ENCODE results near the gene TGDS. TPM values are rescaled to one million over a fixed set of nuclear protein-coding genes. Genes with fewer than 3 reads are reported as not detected.

The TGDS gene
- total and polyA plus RNA-seq, 2 of the 8 experiments (the other 6 are each of a cell fraction or from before 2014, with no cell fraction given), result 11.6 to 11.8 TPM

- H3K23me2 ChIP-seq (ENCODE audit: low read depth, low read length), result peaks cover 8% of the 10 kb centered on the region
- H3K4me1 ChIP-seq (replicated peaks in 1 of 4; ENCODE audit: control insufficient read depth in 3 of 4, insufficient read depth in 4 of 4, low read length in 3 of 4), result peaks cover 0 to 8% (median 6%) of the 10 kb centered on the region in 4 experiments; a peak in 3 of 7 replicates
- TF ChIP-seq CTBP2 (IDR thresholded peaks at IDR 0.05; ENCODE audit: borderline replicate concordance, insufficient read depth, insufficient read length, low read length), result no peak
- TF ChIP-seq SAP30 (IDR thresholded peaks at IDR 0.05; ENCODE audit: insufficient read depth, insufficient replicate concordance, low read length), result no peak
- TF ChIP-seq JUN (IDR thresholded peaks at IDR 0.05; ENCODE audit: low read depth, low read length), result no peak
- TF ChIP-seq SP1 (IDR thresholded peaks at IDR 0.05; ENCODE audit: low read depth, low read length), result no peak
- TF ChIP-seq GTF2F1 (IDR thresholded peaks at IDR 0.05; ENCODE audit: borderline replicate concordance, low read depth, low read length), result no peak
- TF ChIP-seq SIX5 (IDR thresholded peaks at IDR 0.05; ENCODE audit: low read depth, low read length), result no peak
- no peak for TF ChIP-seq CEBPB (IDR thresholded peaks at IDR 0.05; ENCODE audit: low read depth, low read length)
- no peak for TF ChIP-seq RNF2 (IDR thresholded peaks at IDR 0.05; ENCODE audit: borderline replicate concordance, low read depth, low read length, missing control alignments, poor library complexity, severe bottlenecking)
- TF ChIP-seq GABPA (IDR thresholded peaks at IDR 0.05; ENCODE audit: borderline replicate concordance, insufficient read depth, low read length), result no peak
- TF ChIP-seq HDAC6 (IDR thresholded peaks at IDR 0.05; ENCODE audit: low read depth, low read length), result no peak
- H3K4me3 ChIP-seq (ENCODE audit: extremely low read depth in 1 of 4, insufficient read depth in 2 of 4, low read depth in 3 of 4, low read length in 4 of 4), result no peak overlapping the region
- no peak overlapping the region for H3K4me2 ChIP-seq (ENCODE audit: insufficient read depth in 1 of 2, low read depth in 2 of 2, low read length in 2 of 2)
- no peak overlapping the region for H2BK5ac ChIP-seq (ENCODE audit: low read depth, low read length)
- H3K9me3 ChIP-seq (ENCODE audit: insufficient read depth in 2 of 2, low read depth in 1 of 2, low read length in 1 of 2), result no peaks in the 10 kb centered on the region
- peaks cover 5% of the 10 kb centered on the region; the same call in 1 of the 2 replicates for H3K79me1 ChIP-seq (ENCODE audit: low read depth, low read length)
- no peak overlapping the region for H3K14ac ChIP-seq (ENCODE audit: insufficient read length)
- H3K23ac ChIP-seq (ENCODE audit: insufficient read length), result no peak overlapping the region
- no peak overlapping the region for H3K27ac ChIP-seq (ENCODE audit: low read depth, low read length)
- no peak overlapping the region for H3K18ac ChIP-seq (ENCODE audit: extremely low read depth, low read length)
- H2BK20ac ChIP-seq (ENCODE audit: low read length), result no peak overlapping the region
- no peak for FAIRE-seq
- H2BK15ac ChIP-seq (ENCODE audit: low read length), result no peak overlapping the region
- no peaks in the 10 kb centered on the region for H3K27me3 ChIP-seq (replicated peaks in 1 of 4; ENCODE audit: control insufficient read depth in 3 of 4, extremely low read depth in 1 of 4, insufficient read depth in 3 of 4, low read length in 3 of 4)
- H3K9ac ChIP-seq (replicated peaks in 1 of 4; ENCODE audit: extremely low read depth in 1 of 4, low read depth in 3 of 4, low read length in 3 of 4), result no peak overlapping the region
- H2BK120ac ChIP-seq (replicated peaks; ENCODE audit: low read depth, low read length), result no peak overlapping the region
- no peak overlapping the region for H2AK5ac ChIP-seq (ENCODE audit: low read depth, low read length)
- H4K8ac ChIP-seq (ENCODE audit: extremely low read depth, insufficient read depth, low read length), result no peak overlapping the region
- no peaks in the 10 kb centered on the region for H4K20me1 ChIP-seq (replicated peaks in 1 of 2; ENCODE audit: control insufficient read depth in 1 of 2, insufficient read depth in 2 of 2, low read length in 2 of 2)
- peaks cover 3 to 38% (median 10%) of the 10 kb centered on the region in 4 experiments; a peak in 6 of 8 replicates for H3K36me3 ChIP-seq (ENCODE audit: control insufficient read depth in 2 of 4, insufficient read depth in 4 of 4, low read length in 3 of 4)
- ChIA-PET CTCF (ENCODE audit: partially characterized antibody) (no interaction called here), POLR2A (ENCODE audit: partially characterized antibody) (no interaction called here)
- no peak overlapping the region for H4K91ac ChIP-seq (replicated peaks; ENCODE audit: insufficient read length, low read length)
- peaks cover 6 to 34% of the 10 kb centered on the region in 2 experiments; a peak in 3 of 4 replicates for H3K79me2 ChIP-seq (ENCODE audit: control insufficient read depth in 1 of 2, insufficient read depth in 2 of 2, low read length in 2 of 2)
- H4K5ac ChIP-seq (ENCODE audit: insufficient read length, low read depth, low read length), result no peak overlapping the region
- no peak overlapping the region for H2AFZ ChIP-seq (ENCODE audit: low read length)
- 89% methylated on average over 3 of the region's 3 CpGs; no CpG with 5 or more reads in 1 of the 2 experiments for WGBS, 2 experiments (ENCODE audit: extremely low coverage in 1 of 2, insufficient coverage in 1 of 2, insufficient read length in 1 of 2, insufficient replicate concordance in 2 of 2, low coverage in 1 of 2, low lambda C conversion rate in 2 of 2, missing lambda C conversion rate in 1 of 2)
- DNase-seq (ENCODE audit: low read depth in 1 of 2, low spot score in 2 of 2), result no peak
- H3K56ac ChIP-seq (replicated peaks; ENCODE audit: insufficient read length, low read depth, low read length), result no peak overlapping the region
- no peak overlapping the region for H2BK12ac ChIP-seq (ENCODE audit: low read depth, low read length)
- no peak overlapping the region for H3K4ac ChIP-seq (replicated peaks; ENCODE audit: insufficient read length, low read depth, low read length)
Measured at GRCh38 chr13:94590744-94591143, 5.2 kb downstream of the TGDS start.

Measured in H1 (cell line).